GM12801 (cell line): ENCODE results near the gene CMPK2.

ENCODE experiments used
- TF ChIP-seq, protein P1 (sequence below): IDR thresholded peaks from one replicate; pipeline ENCODE4 v1.5.1; 2011; ENCODE audit warnings: control low read depth; ENCODE audit not compliant: insufficient read length; ENCODE audit errors: extremely low read depth

The CMPK2 gene

DNA sequence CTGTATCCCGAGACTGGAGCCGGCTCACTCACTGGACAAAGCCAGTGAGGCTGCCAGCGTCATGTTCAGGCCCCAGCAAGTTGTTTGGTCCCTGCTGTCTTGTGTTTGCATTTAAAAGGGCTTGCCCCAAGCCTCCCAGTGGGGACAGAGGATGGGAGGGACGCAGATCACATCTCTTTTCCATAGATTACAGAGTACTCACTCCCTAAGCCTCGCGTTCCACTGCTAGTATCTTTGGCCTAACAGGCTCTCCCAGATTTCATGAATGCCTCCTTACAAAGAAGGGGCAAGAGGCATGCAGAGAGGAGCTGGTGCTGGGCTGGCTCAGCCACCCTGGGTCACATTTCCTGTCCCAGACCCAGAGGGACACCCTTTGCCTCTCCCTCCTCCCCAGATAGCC lies 59.1 kb downstream of the CMPK2 start:
- TF ChIP-seq, protein P1, sequence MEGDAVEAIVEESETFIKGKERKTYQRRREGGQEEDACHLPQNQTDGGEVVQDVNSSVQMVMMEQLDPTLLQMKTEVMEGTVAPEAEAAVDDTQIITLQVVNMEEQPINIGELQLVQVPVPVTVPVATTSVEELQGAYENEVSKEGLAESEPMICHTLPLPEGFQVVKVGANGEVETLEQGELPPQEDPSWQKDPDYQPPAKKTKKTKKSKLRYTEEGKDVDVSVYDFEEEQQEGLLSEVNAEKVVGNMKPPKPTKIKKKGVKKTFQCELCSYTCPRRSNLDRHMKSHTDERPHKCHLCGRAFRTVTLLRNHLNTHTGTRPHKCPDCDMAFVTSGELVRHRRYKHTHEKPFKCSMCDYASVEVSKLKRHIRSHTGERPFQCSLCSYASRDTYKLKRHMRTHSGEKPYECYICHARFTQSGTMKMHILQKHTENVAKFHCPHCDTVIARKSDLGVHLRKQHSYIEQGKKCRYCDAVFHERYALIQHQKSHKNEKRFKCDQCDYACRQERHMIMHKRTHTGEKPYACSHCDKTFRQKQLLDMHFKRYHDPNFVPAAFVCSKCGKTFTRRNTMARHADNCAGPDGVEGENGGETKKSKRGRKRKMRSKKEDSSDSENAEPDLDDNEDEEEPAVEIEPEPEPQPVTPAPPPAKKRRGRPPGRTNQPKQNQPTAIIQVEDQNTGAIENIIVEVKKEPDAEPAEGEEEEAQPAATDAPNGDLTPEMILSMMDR = no peak

DNA sequence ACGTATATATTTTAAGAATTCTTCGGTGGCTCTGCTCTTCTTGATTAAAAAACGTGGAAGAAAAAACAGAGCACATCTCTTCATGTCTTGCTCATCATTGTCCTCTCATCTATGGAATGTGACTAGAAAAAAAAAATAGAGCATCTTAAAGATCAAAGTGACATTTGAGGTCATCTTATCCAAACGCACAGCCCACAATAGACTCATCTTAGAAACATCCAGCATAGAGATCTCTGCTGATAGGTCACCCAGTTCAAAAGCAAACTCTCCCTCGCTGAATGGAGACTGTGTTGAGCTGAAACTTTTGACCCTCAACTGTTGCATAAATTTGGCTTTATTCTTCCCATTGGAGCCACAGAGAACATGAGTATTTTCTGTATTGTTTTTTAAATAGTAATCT lies 65.2 kb downstream of the CMPK2 start:
- TF ChIP-seq, protein P1 = no peak
